GDM1 (cell line): Measurements from ENCODE around the gene METTL15.
"Not testable (repeated sequence)": the region's sequence is repeated elsewhere in the genome, so short reads cannot be mapped to it uniquely, and the experiment has no call there.

ENCODE experiments used
- DNase-seq: peaks from one replicate; lab custom pipeline; 2025; lab: John Stamatoyannopoulos, UW

METTL15 gene

DNA sequence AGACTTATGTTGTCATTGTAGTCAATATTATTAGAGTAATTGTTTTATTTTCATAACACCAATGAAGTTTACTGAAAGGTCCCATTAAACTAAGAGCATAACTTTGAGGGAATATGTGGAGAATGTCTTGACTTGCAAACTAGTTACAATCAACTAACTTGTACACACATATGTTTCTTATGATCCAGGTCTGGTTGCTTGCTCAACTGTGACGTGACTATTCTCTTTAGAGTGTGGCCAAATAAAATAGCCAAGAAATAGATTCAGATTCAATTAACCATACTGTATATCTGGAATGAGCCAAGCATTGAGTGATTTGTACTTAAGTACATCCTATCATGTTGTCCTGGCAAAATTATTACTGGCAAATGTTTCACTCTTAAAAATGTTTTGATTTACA lies 101.7 kb downstream of the METTL15 start:
- no peak for DNase-seq

DNA sequence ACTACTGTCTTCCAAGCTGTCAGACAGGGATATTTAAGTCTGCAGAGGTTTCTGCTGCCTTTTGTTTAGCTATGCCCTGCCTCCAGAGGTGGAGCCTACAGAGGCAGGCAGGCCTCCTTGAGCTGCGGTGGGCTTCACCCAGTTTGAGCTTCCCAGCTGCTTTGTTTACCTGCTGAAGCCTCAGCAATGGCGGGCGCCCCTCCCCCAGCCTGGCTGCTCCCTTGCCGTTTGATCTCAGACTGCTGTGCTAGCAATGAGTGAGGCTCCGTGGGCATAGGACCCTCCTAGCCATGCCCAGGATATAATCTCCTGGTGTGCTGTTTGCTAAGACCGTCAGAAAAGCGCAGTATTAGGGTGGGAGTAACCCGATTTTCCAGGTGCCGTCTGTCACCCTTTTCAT lies 113.9 kb downstream of the METTL15 start:
- not testable (repeated sequence) for DNase-seq

DNA sequence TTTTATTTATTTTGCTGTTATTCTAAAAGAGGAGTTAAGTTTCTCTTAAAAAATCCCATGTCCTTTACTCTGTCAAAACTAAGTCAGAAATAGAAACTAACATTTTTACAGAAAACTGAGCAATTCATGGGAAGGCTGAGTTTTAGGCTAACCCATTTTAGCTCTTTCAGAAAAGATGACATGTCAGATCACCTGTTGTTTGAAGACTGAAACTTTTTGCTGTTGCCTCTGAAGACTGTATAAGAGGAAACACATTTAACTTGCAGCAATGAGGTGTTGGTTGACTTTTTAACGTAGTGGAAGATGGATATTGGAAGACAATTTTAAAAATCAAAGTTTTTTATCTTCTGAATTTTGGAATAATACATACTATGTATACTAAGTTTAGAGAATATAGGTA lies 115.4 kb downstream of the METTL15 start:
- no peak for DNase-seq

DNA sequence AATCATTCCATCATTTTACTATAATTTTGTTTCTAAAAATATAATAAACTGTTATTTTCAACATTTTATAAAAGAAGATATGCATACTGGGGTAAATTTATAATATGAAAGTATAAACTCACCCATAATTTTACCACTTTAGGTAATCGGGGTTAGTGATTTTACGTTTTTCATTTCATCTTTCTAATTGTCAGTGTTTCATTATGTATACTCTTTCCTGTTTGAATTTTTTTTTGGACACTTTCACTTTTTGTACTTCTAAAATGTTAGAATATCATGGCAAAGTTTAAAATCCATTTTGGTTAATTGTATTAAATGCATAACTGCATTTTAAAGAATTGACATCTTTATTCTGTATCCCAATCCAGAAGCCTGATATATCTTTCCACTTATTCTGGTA lies 115.8 kb downstream of the METTL15 start:
- no peak for DNase-seq

DNA sequence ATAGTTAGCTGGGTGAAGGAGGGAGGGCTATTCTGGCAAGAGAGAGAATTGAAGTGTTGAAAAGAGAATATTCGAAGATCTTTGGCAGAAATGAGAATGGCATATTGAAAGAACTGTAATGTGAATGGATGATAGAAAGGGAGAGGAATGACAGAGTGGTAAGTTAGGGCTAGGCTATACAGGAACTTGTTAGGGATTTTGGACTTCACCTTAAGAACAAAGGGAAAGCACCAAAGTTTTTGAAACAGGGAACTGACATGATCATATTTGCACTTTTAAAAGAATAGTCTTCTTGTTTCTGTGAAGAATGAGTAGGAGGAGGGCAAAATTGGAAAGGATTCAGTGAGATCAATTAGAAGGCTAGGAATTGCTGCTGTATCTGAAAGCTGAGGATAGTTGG lies 119.3 kb downstream of the METTL15 start:
- no peak for DNase-seq

DNA sequence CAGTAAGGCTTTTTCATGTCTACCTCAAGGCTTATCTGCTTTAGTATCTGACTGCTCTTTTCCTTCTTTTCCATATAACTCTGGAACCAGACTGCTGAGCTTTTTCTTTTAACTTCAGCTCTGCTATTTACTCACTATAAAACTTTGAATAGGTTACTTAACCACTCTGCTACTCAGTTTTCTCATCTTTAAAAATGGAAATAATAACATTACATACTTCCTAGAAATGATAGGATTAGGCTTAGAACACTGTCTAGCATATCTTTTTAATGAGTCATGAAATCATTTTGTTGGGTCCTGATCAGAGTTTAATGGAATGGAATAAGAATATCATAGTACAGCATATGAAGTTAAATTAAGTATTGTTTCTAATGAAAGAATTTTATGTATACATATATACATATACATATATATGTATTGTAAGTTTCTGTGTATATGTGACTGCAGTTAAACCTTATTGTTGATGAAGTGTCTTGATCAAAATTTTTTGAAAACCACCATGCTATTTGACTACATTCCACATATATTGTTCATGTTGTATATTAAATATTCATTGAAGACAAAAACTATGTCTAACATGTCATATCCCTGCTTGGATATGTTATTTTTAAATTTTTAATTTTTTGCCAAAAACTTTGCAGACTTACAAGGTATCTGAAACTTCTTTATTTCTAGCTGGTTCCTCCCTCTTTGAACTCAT lies 120.2 kb downstream of the METTL15 start:
- no peak for DNase-seq

DNA sequence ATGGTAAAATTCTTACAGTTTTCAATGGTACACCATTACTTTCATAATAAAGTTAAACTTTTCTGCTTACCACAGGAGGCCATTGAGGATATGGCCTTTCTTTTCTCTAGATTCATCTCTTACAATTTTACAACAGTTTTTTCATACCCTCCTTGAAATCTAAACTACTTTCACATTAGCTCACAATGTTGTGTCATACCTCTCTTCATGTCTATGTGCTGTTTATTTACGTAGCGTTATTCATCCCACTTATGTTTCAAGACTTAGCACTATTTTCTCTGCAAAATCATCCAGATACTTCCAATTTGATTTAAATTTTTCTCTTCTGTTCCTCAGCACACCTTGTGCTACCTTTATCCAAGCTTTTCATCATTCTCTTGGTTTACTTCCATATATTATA lies 123.3 kb downstream of the METTL15 start:
- no peak for DNase-seq

DNA sequence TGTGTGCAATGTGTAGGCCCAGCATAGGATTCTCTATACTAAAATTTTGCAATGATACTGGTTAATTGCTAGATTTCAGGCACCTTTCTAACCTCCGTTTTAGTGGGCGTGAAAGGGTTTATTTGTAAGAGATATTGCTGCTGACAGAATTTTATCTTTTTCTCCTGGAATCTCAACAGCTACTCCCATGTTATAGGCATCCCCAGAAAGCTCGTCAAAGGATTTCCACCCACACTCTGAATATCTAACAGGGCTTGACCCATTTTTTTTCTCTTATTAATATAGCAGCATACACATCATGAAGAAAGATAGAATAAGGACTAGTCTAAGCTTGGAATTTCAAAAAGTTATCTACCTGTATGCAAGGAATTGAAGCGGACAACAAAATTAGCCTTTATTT lies 124.5 kb downstream of the METTL15 start:
- no peak for DNase-seq

DNA sequence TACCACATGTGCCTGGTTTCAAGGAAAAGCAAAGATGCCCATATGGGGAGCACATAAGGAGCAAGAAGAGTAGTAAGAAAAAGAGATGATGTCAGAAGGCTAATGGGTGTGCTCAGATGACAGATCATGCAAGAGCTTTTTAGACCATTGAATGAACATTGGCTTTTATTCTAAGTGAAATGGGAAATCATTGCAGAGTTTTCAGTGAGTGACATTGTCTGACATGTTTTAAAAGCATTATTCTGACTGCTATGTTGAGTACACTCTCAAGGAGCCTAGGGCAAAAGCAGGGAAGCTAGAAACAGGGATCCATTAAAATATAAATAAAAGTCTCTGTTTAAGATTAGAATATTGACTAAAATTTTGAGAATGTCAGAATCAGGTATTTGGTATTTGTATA lies 133.6 kb downstream of the METTL15 start:
- DNase-seq = no peak

DNA sequence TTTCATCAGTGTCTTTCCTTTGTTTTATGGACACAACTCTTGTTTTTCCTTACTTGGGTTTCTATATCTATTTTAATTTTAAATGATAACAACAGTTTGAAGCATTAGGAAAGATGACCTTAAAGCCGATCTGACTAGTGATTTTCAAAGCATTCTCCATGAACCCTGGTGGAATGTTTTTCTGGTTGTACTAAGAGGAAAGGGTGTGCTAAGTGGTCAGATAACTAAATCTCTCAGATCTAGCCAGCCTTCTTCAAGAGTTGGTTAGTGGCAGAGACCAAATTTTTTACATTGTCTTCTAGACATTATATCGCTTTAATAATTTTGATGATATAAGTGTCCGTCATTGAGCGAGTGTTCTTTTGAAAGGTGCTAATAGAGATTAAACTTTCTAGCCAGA lies 134.4 kb downstream of the METTL15 start:
- no peak for DNase-seq

DNA sequence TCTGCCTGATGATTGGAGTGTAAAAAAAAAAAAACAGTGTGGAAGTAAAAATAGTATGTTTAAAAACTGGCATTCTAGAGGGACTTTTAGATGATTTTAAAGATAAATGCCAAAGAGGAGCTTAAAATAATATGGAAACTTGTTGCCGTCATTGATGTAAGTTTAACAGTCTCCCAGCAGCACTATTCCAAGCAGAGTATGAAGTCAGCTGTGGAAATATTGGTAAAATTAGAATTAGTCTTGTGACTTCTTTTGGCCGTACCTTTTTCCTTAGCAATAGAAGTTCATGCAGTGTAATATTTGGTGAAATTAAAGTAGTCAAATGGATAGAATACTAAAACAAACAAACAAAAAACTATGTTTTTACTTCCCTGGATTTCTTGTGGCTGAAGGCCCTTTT lies 134.9 kb downstream of the METTL15 start:
- DNase-seq = no peak

DNA sequence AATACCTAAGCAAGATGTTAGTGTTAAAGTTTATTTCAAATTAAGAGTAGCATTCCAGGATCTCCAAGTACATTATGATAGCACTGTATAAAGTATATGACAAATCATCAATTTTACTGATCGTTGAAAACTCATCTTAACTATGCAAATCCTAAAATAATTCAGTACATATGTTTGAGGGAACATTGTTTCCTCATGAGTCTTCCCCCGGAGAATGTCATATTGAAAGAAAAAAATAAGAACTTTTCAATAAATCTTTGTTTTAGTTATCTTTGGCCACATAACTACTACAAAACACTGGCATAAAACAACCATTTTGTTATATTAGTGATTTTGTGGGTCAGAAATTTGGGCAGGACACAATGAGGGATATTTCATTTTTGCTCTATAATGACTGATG lies 135.4 kb downstream of the METTL15 start:
- no peak for DNase-seq

DNA sequence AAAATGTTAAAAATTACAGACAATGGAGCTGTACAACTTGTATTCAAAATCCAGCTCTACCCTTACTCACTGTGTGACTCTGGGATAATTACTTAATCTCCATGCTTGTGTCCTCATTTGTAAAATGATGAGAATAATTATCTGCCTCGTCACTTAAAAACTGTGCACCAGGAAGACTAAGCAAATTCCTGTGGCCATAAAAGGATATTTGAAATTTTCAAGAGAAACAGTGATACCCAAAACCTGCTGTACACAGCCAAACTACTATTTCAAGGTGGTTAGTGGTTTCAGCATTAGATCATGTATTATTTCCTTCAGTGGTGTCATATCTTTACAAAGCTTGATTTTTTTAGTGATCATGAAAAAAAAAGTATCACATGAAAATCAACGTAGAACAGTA lies 136.9 kb downstream of the METTL15 start:
- DNase-seq = no peak

DNA sequence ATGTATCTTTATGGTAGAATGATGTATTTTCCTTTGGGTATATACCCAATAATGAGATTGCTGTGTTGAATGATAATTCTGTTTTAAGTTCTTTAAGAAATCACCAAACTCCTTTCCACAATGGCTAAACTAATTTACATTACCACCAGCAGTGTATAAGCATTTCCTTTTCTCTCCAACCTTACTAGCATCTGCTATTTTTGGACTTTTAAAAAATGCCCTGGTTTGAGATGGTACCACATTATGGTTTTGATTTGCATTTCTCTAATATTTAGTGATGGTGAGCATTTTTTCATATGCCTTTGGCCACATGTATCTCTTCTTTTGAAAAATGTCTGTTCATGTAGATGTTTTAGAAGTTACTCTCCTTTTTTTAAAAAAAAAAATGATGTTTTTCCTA lies 142.0 kb downstream of the METTL15 start:
- DNase-seq = no peak

DNA sequence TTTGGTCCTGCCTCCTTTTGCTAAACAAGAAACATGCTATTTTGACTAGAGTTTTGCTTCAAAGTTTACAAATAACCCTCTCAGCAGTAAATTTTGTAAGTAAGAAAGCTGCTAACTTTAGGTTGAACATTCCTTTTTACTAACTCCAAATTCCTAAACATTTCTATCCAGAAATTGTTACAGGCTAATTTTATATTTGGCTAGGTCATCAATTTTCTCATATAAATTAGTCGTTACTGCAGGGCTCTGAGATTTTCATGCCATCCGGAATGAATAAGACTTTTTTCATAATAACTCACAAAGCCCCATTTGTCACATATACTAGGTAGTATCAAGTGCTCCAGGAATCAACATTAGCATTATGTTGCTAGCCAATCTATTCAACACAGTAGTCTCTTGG lies 143.1 kb downstream of the METTL15 start:
- no peak for DNase-seq

DNA sequence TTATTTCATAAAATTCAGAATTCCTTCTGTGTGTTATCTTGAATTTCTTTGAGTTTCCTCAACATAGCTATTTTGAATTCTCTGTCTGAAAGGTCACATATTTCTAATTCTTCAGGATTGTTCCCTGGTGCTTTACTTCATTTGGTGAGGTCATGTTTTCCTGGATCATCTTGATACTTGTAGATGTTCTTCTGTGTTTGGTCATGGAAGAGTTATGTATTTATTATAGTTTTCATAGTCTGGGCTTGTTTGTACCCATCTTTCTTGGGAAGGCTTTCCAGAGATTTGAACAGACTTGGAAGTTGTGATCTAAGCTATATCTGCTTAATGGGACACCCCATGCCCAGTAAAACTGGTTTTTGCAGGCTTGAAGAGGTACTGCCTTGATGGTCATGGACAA lies 149.6 kb downstream of the METTL15 start:
- no peak for DNase-seq

DNA sequence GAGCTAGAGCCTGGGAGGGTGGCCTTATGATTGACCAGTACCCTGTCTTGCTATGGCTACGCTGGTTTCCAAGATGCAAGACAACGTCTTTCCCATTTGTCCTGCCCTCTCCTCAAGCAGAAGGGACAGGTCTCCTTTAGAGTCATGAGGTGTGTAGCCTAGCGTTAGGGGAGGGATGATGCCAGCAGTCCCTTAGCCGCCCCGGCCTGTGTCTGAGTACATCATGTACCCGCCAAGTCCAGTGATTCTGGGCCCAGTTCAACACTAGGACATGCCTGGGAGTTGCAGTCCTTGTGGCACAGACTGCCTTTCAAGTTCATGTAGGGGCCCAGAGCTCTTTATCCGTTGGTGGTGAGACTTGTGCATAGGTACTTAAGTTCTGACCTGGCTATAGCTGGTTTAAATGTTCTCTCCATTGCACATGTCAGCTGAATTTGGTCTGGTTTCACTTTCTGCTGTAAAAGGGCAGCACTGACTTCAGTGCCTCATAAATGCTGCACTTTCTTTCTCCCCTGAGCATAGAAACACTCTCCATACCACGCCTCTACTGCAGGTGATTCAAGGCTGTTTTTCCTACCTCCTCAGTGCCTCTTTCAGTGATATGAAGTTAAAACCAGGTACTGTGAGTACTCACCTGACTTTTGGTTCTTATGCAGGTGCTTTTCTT lies 151.1 kb downstream of the METTL15 start:
- no peak for DNase-seq

DNA sequence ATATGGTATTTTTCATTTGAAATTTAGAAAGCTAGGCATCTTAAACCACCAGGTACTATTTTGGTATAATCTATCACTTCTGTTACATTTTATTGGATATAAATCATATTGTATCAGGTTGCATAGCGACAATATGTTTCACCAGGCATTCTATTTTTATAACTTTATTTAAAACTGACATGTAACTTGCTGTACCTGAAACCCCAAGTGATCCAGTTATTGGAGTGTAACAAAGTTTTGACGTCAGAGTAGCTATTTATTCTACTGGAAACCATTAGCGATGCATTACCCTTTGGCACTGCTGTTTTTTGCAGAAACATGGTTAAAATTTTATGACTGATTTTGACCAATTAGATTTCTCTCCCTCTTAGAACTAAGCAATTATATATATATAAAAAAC lies 160.7 kb downstream of the METTL15 start:
- DNase-seq = no peak

DNA sequence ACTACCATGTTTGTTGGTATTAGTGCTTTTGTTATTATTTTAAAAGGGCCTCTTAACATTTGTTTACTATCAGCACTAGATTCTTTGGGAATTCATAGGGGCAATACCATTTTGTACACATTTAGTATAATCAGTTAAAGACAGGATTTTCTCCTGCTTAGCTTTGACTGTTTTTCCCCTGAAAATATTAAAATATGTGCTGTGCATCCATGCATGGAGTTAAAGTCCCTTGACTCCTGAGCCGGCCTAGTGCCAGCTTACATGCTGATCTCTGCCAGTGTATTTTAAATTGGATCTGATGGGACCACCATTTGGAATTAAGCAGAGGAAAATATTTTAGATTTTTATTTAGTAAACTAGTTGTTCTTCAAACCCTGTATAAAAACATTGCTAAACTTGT lies 161.4 kb downstream of the METTL15 start:
- DNase-seq = no peak

DNA sequence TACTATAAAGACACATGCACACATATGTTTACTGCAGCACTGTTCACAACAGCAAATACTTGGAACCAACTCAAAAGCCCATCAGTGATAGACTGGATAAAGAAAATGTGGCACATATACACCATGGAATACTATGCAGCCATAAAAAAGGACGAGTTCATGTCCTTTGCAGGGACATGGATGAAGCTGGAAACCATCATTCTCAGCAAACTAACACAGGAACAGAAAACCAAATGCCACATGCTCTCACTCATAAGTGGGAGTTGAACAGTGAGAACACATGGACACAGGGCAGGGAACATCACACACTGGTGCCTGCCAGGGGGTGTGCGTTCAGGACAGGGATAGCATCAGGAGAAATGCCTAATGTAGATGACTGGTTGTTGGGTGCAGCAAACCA lies 164.1 kb downstream of the METTL15 start:
- DNase-seq = not testable (repeated sequence)

DNA sequence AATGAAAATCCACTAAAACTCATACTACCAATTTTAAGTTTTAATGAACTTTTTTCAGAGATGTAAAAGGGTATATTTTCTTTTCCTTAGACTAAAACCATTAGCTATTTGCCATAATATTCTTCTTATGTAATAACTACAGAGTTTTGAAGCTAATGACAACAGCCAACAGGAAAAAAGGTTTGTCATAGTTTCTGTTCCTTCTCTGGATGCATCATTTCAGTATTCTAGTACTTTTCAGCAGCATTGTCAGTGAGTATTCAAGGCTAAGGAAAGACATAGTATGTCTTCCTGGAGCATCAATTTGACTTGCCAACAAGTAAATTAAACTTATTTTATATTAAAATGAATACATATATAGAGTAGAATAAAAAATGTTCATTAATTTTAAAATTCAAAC lies 166.0 kb downstream of the METTL15 start:
- no peak for DNase-seq

DNA sequence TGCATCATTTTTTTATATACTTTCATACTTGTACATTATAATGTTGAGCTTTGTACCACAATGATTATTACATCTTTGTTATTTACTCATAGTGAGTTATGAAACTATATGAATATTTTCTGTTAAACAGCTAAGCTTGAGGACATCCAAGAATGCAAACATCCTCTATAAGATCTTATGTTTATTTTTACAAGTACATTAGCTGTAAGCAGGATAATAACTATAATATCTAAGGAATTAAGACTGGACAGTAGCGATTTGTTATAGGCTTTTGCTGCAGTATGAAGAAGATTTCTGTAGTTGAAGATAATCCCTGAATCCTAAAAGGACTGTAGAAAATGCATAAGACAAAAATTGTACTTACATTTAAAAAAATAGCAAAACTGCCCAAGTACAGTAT lies 176.0 kb downstream of the METTL15 start:
- no peak for DNase-seq

DNA sequence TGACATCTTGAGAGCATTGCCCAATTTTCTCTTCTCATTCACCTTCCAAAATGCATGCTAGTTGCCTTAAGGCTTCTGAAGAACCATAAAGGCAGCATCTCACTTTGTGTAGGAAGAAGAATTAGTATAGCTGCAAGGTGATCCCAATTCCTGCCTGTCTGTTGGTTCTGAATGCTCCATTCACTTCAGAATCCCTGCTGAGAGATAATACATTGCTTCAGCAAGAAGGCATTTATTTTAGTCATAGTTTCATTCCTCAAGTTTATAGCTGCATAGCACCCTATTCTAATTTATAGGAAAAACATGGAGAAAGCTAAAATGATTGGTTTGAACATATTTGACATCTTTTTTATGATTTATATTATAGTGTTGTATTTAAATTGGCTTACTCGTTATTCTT lies 181.3 kb downstream of the METTL15 start:
- no peak for DNase-seq

DNA sequence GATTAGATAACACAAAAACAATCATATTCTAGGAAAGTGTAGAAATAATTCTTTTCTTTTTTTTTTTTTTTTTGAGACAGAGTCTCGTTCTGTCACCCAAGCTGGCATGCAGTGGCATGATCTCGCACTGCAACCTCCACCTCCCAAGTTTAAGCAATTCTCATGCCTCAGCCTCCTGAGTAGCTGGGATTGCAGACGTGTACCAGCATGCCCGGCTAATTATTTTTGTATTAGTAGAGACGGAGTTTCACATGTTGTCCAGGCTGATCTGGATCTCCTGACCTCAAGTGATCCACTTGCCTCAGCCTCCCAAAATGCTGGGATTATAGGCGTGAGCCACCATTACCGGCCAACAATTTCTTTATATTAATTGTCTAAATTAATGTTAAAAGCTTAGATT lies 182.8 kb downstream of the METTL15 start:
- not testable (repeated sequence) for DNase-seq
